WTC11 (cell line): ENCODE results near the gene STK11. TPM values are rescaled to one million over a fixed set of nuclear protein-coding genes. Genes with fewer than 3 reads are reported as not detected.

Source experiments
- ATAC-seq: fragments of 200-7000 bp; cut with Tn5 transposase; 2 replicates; pipeline ENCODE4 v1.10.0; 2021; ENCODE audit warnings: mild to moderate bottlenecking, moderate library complexity
- CTCF ChIA-PET: fragments of 300-600 bp; sonication (Branson Sonifier 250); formaldehyde crosslinking; loops from one replicate; lab custom pipeline; 2021; ENCODE audit warnings: antibody characterized with exemption; lab: Charles Lee
- POLR2A ChIA-PET: fragments of 350-600 bp; sonication (Branson Sonifier 250); formaldehyde crosslinking; loops from one replicate; lab custom pipeline; 2021; ENCODE audit warnings: antibody characterized with exemption; lab: Charles Lee
- DNase-seq: peaks from one replicate; pipeline ENCODE4 v3.0.0; 2021; ENCODE audit warnings: low spot score
- H3K27ac Mint-ChIP-seq: 2 replicates; pipeline ENCODE4 v1.8.0; 2021; ENCODE audit warnings: mixed read lengths
- H3K27me3 Mint-ChIP-seq: 2 replicates; pipeline ENCODE4 v1.8.0; 2021; ENCODE audit warnings: low read depth, mild to moderate bottlenecking, moderate library complexity, mixed read lengths
- H3K36me3 Mint-ChIP-seq: 2 replicates; pipeline ENCODE4 v1.8.0; 2021; ENCODE audit warnings: mixed read lengths
- H3K4me1 Mint-ChIP-seq: 2 replicates; pipeline ENCODE4 v1.8.0; 2022; ENCODE audit warnings: mixed read lengths
- H3K4me3 Mint-ChIP-seq: 2 replicates; pipeline ENCODE4 v1.8.0; 2021; ENCODE audit warnings: mild to moderate bottlenecking, moderate library complexity, mixed read lengths
- H3K9me3 Mint-ChIP-seq: 2 replicates; pipeline ENCODE4 v1.8.0; 2021; ENCODE audit warnings: mixed read lengths
- CREM ChIP-seq: sonication (generic); formaldehyde crosslinking; IDR thresholded peaks from 2 replicates; pipeline ENCODE4 v1.8.1; 2022; ENCODE audit warnings: mild to moderate bottlenecking, missing genetic modification reagents, moderate library complexity
- ETV6 ChIP-seq: sonication (generic); formaldehyde crosslinking; IDR thresholded peaks from 2 replicates; pipeline ENCODE4 v1.8.1; 2022; ENCODE audit warnings: mild to moderate bottlenecking, missing genetic modification reagents
- FOXP1 ChIP-seq: sonication (generic); formaldehyde crosslinking; IDR thresholded peaks from 2 replicates; pipeline ENCODE4 v1.8.0; 2022; ENCODE audit warnings: missing genetic modification reagents, mild to moderate bottlenecking, moderate library complexity, borderline replicate concordance
- GABPB1 ChIP-seq: sonication (generic); formaldehyde crosslinking; IDR thresholded peaks from 2 replicates; pipeline ENCODE4 v1.8.1; 2023; ENCODE audit warnings: mild to moderate bottlenecking, missing genetic modification reagents
- GTF2I ChIP-seq: fragments of 250-450 bp; sonication (Bioruptor Pico); conservative IDR thresholded peaks from 2 replicates; pipeline ENCODE4 v1.4.0; 2021; ENCODE audit warnings: mild to moderate bottlenecking
- IRF2 ChIP-seq: sonication (generic); formaldehyde crosslinking; IDR thresholded peaks from 2 replicates; pipeline ENCODE4 v1.8.0; 2022; ENCODE audit warnings: low read depth, missing genetic modification reagents, borderline replicate concordance
- MAX ChIP-seq: sonication (generic); formaldehyde crosslinking; IDR thresholded peaks from 2 replicates; pipeline ENCODE4 v1.8.0; 2022; ENCODE audit warnings: mild to moderate bottlenecking, missing genetic modification reagents
- OVOL2 ChIP-seq: fragments of 250-450 bp; sonication (Bioruptor Pico); IDR thresholded peaks from 2 replicates; pipeline ENCODE4 v1.9.0; 2021; ENCODE audit warnings: mild to moderate bottlenecking, borderline replicate concordance
- RELA ChIP-seq: sonication (generic); formaldehyde crosslinking; IDR thresholded peaks from 2 replicates; pipeline ENCODE4 v1.8.1; 2022; ENCODE audit warnings: missing genetic modification reagents, mild to moderate bottlenecking, borderline replicate concordance
- ZNF138 ChIP-seq: sonication (generic); formaldehyde crosslinking; conservative IDR thresholded peaks from 2 replicates; pipeline ENCODE4 v1.8.1; 2022; ENCODE audit warnings: mild to moderate bottlenecking, moderate library complexity, missing genetic modification reagents
- ZNF671 ChIP-seq: fragments of 250-450 bp; sonication (Bioruptor Pico); IDR thresholded peaks from 2 replicates; pipeline ENCODE4 v1.8.0; 2021; ENCODE audit warnings: mild to moderate bottlenecking
- total RNA-seq: library from RNA; stranded (reverse); gene quantifications from 3 replicates; pipeline ENCODE4 v1.2.3, GENCODE V29; 2021
- TF ChIP-seq, protein P1 (sequence below): sonication (generic); formaldehyde crosslinking; IDR thresholded peaks from 2 replicates; pipeline ENCODE4 v1.8.1; 2023; ENCODE audit warnings: mild to moderate bottlenecking, missing genetic modification reagents, moderate library complexity
- TF ChIP-seq, protein P2 (sequence below): sonication (generic); formaldehyde crosslinking; IDR thresholded peaks from 2 replicates; pipeline ENCODE4 v1.8.0; 2023; ENCODE audit warnings: missing genetic modification reagents, mild to moderate bottlenecking, borderline replicate concordance
- TF ChIP-seq, protein P3 (sequence below): fragments of 250-450 bp; sonication (Bioruptor Pico); IDR thresholded peaks from 2 replicates; pipeline ENCODE4 v1.9.0; 2021; ENCODE audit warnings: mild to moderate bottlenecking
- TF ChIP-seq, protein P4 (sequence below): fragments of 250-450 bp; sonication (Bioruptor Pico); IDR thresholded peaks from 2 replicates; pipeline ENCODE4 v1.9.0; 2021; ENCODE audit warnings: mild to moderate bottlenecking
- TF ChIP-seq, protein P5 (sequence below): sonication (generic); formaldehyde crosslinking; IDR thresholded peaks from 2 replicates; pipeline ENCODE4 v1.8.1; 2023; ENCODE audit warnings: mild to moderate bottlenecking, missing genetic modification reagents, moderate library complexity

The STK11 gene
- total RNA-seq, 1 experiment from 2014 or later, result 112 TPM

- no peaks in the 10 kb centered on the region for H3K36me3 Mint-ChIP-seq
- DNase-seq (peak; percentile 54), ATAC-seq (peak; percentile 6)
- H3K4me3 Mint-ChIP-seq, result peak within 1 kb of the TSS; percentile 76
- H3K9me3 Mint-ChIP-seq, result no peaks in the 10 kb centered on the region
- H3K27me3 Mint-ChIP-seq, result peaks cover 4% of the 10 kb centered on the region; the same call in 1 of the 2 replicates
- peak within 1 kb of the TSS; percentile 87 for H3K27ac Mint-ChIP-seq
- H3K4me1 Mint-ChIP-seq, result peaks cover 17% of the 10 kb centered on the region
- TF ChIP-seq, protein P1, sequence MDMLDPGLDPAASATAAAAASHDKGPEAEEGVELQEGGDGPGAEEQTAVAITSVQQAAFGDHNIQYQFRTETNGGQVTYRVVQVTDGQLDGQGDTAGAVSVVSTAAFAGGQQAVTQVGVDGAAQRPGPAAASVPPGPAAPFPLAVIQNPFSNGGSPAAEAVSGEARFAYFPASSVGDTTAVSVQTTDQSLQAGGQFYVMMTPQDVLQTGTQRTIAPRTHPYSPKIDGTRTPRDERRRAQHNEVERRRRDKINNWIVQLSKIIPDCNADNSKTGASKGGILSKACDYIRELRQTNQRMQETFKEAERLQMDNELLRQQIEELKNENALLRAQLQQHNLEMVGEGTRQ (CRISPR knock-in tag), result peak; percentile 78
- TF ChIP-seq CREM (CRISPR knock-in tag), result no peak
- TF ChIP-seq, all 79 proteins: peak for 1
- CTCF ChIA-PET, result interaction anchor here (0.6 to 9.7 kb wide), 8 partner anchors 15 to 173 kb away, joined by 3 to 648 read pairs (median 5); partner anchors contain the start of gene CIRBP
- POLR2A ChIA-PET, result interaction anchor here (0.9 to 1.7 kb wide), 3 partner anchors 29 to 125 kb away, joined by 3 to 6 read pairs (median 4); partner anchors contain the start of gene CIRBP
These were observed 32.3 kb downstream of the STK11 start, which contains the start of gene CBARP for GRCh38 chr19:1237754-1238368. Gene CBARP, minus strand, starts transcription at chr19:1238005. Its CDS starts 1,905 bp downstream, at chr19:1236100.

DNA sequence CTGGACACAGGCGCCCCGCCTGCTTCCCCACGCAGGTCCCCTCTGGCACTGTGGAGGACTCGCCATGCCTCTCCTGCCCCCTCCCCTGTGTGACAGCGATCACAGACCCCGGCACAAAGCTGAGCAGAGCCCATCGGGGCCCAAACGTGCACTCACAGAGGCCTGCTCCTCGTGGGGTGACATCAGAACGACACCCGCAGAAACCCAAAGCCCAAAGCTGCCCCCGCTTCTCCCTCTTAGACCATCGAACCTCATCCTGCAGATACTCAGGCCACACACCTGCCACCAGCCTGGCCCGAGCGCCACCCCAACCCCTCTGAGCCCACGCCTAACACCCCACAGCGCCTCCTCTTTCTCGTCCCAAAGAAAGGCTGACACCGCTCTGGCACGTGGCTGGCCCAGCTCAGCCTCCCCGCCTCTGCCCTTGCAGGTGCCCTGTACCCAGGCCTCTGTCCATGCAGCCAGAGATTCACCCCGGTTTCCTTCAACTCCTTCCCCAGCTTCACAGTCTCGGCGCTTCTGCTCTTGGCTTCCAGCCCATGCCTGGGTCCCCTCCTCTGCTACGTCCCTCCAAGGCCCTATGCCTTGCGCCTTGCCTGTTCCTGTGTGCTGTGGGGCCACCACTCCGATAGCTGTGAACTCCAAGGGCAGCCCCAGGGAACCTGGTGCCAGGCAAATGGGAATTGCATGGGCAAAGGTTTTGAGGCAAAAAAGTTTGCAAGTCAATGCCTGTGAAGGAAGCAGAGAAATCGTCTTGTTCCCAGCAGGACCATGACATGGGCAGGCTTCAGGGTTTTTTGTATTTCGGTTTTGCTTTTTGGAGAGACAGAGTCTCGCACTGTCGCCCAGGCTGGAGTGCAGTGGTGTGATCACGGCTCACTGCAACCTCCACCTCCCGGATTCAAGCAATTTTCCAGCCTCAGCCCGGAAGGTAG is 33.1 kb downstream of the STK11 start:
- peaks cover 4% of the 10 kb centered on the region; the same call in 1 of the 2 replicates for H3K27me3 Mint-ChIP-seq
- TF ChIP-seq FOXP1, result peak; percentile 68; the same call in 1 of the 2 replicates
- TF ChIP-seq RELA, result no peak
- POLR2A ChIA-PET, result interaction anchor here (0.6 to 1.7 kb wide), 4 partner anchors 28 to 125 kb away, joined by 3 to 6 read pairs (median 4); partner anchors contain the start of gene CIRBP
- H3K36me3 Mint-ChIP-seq, result no peaks in the 10 kb centered on the region
- DNase-seq, result no peak
- H3K9me3 Mint-ChIP-seq, result no peaks in the 10 kb centered on the region
- CTCF ChIA-PET, result interaction anchor here (0.6 to 9.7 kb wide), 8 partner anchors 16 to 174 kb away, joined by 3 to 648 read pairs (median 5); partner anchors contain the start of gene CIRBP
- H3K4me1 Mint-ChIP-seq, result peaks cover 17% of the 10 kb centered on the region
- H3K27ac Mint-ChIP-seq, result peak overlapping the region; percentile 87
- ATAC-seq, result no peak
- H3K4me3 Mint-ChIP-seq, result peak overlapping the region; percentile 76

- ChIA-PET POLR2A (interaction anchor here (0.6 to 1.7 kb wide), 2 partner anchors 27 to 30 kb away, joined by 3 to 6 read pairs; partner anchors contain the start of gene CIRBP), CTCF (interaction anchor here (2.3 to 9.7 kb wide), 2 partner anchors 23 to 126 kb away, joined by 10 to 648 read pairs; partner anchors contain the start of gene CIRBP)
- H3K36me3 Mint-ChIP-seq, result no peaks in the 10 kb centered on the region
- no peaks in the 10 kb centered on the region for H3K9me3 Mint-ChIP-seq
- peak overlapping the region; percentile 84; the same call in 1 of the 2 replicates for H3K27ac Mint-ChIP-seq
- peaks cover 4% of the 10 kb centered on the region; the same call in 1 of the 2 replicates for H3K27me3 Mint-ChIP-seq
- DNase-seq (no peak), ATAC-seq (no peak)
- TF ChIP-seq ZNF671 (no peak), GTF2I (no peak), MAX (CRISPR knock-in tag) (no peak), GABPB1 (CRISPR knock-in tag) (no peak), OVOL2 (CRISPR knock-in tag) (no peak), ETV6 (CRISPR knock-in tag) (no peak), ZNF138 (no peak), IRF2 (CRISPR knock-in tag) (no peak)
- TF ChIP-seq, protein P2, sequence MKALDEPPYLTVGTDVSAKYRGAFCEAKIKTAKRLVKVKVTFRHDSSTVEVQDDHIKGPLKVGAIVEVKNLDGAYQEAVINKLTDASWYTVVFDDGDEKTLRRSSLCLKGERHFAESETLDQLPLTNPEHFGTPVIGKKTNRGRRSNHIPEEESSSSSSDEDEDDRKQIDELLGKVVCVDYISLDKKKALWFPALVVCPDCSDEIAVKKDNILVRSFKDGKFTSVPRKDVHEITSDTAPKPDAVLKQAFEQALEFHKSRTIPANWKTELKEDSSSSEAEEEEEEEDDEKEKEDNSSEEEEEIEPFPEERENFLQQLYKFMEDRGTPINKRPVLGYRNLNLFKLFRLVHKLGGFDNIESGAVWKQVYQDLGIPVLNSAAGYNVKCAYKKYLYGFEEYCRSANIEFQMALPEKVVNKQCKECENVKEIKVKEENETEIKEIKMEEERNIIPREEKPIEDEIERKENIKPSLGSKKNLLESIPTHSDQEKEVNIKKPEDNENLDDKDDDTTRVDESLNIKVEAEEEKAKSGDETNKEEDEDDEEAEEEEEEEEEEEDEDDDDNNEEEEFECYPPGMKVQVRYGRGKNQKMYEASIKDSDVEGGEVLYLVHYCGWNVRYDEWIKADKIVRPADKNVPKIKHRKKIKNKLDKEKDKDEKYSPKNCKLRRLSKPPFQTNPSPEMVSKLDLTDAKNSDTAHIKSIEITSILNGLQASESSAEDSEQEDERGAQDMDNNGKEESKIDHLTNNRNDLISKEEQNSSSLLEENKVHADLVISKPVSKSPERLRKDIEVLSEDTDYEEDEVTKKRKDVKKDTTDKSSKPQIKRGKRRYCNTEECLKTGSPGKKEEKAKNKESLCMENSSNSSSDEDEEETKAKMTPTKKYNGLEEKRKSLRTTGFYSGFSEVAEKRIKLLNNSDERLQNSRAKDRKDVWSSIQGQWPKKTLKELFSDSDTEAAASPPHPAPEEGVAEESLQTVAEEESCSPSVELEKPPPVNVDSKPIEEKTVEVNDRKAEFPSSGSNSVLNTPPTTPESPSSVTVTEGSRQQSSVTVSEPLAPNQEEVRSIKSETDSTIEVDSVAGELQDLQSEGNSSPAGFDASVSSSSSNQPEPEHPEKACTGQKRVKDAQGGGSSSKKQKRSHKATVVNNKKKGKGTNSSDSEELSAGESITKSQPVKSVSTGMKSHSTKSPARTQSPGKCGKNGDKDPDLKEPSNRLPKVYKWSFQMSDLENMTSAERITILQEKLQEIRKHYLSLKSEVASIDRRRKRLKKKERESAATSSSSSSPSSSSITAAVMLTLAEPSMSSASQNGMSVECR (CRISPR knock-in tag), result no peak
- TF ChIP-seq, protein P3, sequence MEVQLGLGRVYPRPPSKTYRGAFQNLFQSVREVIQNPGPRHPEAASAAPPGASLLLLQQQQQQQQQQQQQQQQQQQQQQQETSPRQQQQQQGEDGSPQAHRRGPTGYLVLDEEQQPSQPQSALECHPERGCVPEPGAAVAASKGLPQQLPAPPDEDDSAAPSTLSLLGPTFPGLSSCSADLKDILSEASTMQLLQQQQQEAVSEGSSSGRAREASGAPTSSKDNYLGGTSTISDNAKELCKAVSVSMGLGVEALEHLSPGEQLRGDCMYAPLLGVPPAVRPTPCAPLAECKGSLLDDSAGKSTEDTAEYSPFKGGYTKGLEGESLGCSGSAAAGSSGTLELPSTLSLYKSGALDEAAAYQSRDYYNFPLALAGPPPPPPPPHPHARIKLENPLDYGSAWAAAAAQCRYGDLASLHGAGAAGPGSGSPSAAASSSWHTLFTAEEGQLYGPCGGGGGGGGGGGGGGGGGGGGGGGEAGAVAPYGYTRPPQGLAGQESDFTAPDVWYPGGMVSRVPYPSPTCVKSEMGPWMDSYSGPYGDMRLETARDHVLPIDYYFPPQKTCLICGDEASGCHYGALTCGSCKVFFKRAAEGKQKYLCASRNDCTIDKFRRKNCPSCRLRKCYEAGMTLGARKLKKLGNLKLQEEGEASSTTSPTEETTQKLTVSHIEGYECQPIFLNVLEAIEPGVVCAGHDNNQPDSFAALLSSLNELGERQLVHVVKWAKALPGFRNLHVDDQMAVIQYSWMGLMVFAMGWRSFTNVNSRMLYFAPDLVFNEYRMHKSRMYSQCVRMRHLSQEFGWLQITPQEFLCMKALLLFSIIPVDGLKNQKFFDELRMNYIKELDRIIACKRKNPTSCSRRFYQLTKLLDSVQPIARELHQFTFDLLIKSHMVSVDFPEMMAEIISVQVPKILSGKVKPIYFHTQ, result no peak
- TF ChIP-seq, protein P4, sequence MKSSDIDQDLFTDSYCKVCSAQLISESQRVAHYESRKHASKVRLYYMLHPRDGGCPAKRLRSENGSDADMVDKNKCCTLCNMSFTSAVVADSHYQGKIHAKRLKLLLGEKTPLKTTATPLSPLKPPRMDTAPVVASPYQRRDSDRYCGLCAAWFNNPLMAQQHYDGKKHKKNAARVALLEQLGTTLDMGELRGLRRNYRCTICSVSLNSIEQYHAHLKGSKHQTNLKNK (CRISPR knock-in tag), result no peak
- TF ChIP-seq, protein P5, sequence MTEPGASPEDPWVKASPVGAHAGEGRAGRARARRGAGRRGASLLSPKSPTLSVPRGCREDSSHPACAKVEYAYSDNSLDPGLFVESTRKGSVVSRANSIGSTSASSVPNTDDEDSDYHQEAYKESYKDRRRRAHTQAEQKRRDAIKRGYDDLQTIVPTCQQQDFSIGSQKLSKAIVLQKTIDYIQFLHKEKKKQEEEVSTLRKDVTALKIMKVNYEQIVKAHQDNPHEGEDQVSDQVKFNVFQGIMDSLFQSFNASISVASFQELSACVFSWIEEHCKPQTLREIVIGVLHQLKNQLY, result no peak
- peaks cover 17% of the 10 kb centered on the region for H3K4me1 Mint-ChIP-seq
- peak overlapping the region; percentile 76 for H3K4me3 Mint-ChIP-seq
These were observed 33.8 kb downstream of the STK11 start for GRCh38 chr19:1239420-1239795.
